SK-N-MC (cell line): ENCODE data around the gene DPH3.

Source experiments
- EZH2 ChIP-seq: fragments of 200-600 bp; sonication (generic); IDR thresholded peaks from one replicate; pipeline ENCODE4 v1.6.1; 2017; ENCODE audit warnings: antibody characterized with exemption
- POLR2AphosphoS5 ChIP-seq: IDR thresholded peaks from 2 replicates; pipeline ENCODE4 v1.6.1; 2012; ENCODE audit warnings: mild to moderate bottlenecking, low read depth, low read length, borderline replicate concordance

GRCh38 chr3:16254916-16255315 is 9.8 kb downstream of the DPH3 start:
- TF ChIP-seq EZH2 (no peak), POLR2AphosphoS5 (no peak)
